GM19023 (cell line): ENCODE data around the gene POLR2E.

ENCODE experiments used
- ATAC-seq: cut with Tn5 transposase; IDR thresholded peaks from one replicate; pipeline ENCODE4 v1.9.1; 2021; ENCODE audit warnings: mild to moderate bottlenecking, moderate library complexity; ENCODE audit not compliant: unreplicated experiment

The POLR2E gene

GRCh38 chr19:1066748-1067340 is 28.3 kb downstream of the POLR2E start, which contains the start of gene ARHGAP45:
Gene ARHGAP45, plus strand, starts transcription at chr19:1067167. Its CDS starts 239 bp downstream, at chr19:1067406.
- ATAC-seq: no peak

- no peak for ATAC-seq
These were observed 28.9 kb downstream of the POLR2E start for GRCh38 chr19:1066251-1066747.

- ATAC-seq: no peak
These were observed 29.5 kb downstream of the POLR2E start for GRCh38 chr19:1065606-1066109.

DNA sequence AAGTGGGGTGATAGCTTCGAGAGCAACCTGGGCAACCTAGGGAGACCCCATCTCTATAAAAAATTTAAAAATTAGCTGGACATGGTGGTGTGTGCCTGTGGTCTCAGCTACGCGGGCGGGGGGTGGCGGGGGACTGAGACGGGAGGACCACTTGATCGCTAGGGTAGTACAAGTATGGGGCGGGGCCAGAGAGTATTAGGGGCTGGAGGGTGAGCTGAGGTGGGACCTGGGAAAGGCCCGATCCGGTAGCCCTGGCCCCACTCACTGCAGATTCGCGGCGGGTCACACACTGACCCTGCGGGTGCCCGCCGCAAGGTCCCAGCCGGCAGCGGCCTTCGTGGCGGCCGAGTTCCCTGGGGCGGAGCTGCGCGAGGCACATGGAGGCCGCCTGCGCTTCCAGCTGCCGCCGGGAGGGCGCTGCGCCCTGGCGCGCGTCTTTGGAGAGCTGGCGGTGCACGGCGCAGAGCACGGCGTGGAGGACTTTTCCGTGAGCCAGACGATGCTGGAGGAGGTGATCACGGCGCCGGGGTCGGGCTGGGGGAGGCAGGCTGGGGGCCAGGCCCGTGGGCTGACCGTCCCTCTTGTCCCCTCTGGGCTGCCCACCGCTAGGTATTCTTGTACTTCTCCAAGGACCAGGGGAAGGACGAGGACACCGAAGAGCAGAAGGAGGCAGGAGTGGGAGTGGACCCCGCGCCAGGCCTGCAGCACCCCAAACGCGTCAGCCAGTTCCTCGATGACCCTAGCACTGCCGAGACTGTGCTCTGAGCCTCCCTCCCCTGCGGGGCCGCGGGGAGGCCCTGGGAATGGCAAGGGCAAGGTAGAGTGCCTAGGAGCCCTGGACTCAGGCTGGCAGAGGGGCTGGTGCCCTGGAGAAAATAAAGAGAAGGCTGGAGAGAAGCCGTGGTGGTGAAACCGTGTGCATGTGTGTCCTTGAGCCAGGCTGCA is 30.2 kb downstream of the POLR2E start:
- no peak for ATAC-seq

GRCh38 chr19:1063909-1064660 is 31.1 kb downstream of the POLR2E start:
- ATAC-seq: no peak

GRCh38 chr19:1063030-1063908 is 31.9 kb downstream of the POLR2E start:
- no peak for ATAC-seq

- no peak for ATAC-seq
These were observed 32.7 kb downstream of the POLR2E start for GRCh38 chr19:1062387-1063029.

- no peak for ATAC-seq
These were observed 33.2 kb downstream of the POLR2E start for GRCh38 chr19:1061987-1062386.

DNA sequence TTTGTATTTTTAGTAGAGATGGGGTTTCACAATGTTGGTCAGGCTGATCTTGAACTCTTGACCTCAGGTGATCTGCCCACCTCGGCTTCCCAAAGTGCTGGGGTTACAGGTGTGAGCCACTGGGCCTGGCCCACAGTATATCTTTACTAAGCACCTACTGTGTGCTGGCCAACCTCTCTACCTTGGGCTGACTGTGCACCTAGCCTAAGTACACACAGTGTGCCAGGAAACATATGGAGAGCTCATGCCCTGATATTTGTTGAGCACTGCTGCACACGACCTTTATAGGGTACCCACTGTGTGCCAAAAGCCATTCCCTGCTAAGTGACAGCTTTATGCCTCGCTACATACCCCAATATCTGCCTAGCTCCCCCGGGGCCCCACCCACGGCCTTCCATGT is 34.5 kb downstream of the POLR2E start:
- no peak for ATAC-seq

GRCh38 chr19:1058112-1058511 is 37.1 kb downstream of the POLR2E start:
- ATAC-seq: no peak

- ATAC-seq: no peak
These were observed 37.9 kb downstream of the POLR2E start for GRCh38 chr19:1057176-1057855.

DNA sequence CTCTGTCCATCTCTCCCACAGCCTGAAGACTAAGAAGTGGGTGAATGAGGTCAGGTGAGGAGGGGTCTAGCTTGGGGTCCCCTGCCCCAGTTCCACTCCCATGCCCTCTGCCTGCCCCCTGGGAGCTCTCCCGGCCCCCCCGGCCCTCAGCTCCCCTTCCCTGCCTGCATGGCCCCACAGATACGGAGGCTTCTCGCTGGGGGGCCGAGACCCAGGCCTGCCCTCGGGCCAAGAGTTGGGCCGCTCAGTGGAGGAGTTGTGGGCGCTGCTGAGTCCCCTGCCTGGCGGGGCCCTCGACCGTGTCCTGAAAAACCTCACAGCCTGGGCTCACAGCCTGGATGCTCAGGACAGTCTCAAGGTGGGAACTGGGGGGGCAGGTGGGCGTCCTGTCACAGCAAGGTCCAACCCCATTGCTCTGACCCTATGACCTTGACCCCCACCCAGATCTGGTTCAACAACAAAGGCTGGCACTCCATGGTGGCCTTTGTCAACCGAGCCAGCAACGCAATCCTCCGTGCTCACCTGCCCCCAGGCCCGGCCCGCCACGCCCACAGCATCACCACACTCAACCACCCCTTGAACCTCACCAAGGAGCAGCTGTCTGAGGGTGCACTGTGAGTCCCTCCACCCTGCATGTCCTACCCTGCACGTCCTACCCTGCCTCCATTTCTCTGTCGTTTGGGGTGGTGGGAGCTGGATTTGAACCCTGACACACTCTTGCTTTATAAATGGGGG is 39.1 kb downstream of the POLR2E start:
- no peak for ATAC-seq

GRCh38 chr19:1055028-1055425 is 40.1 kb downstream of the POLR2E start:
- ATAC-seq: no peak

DNA sequence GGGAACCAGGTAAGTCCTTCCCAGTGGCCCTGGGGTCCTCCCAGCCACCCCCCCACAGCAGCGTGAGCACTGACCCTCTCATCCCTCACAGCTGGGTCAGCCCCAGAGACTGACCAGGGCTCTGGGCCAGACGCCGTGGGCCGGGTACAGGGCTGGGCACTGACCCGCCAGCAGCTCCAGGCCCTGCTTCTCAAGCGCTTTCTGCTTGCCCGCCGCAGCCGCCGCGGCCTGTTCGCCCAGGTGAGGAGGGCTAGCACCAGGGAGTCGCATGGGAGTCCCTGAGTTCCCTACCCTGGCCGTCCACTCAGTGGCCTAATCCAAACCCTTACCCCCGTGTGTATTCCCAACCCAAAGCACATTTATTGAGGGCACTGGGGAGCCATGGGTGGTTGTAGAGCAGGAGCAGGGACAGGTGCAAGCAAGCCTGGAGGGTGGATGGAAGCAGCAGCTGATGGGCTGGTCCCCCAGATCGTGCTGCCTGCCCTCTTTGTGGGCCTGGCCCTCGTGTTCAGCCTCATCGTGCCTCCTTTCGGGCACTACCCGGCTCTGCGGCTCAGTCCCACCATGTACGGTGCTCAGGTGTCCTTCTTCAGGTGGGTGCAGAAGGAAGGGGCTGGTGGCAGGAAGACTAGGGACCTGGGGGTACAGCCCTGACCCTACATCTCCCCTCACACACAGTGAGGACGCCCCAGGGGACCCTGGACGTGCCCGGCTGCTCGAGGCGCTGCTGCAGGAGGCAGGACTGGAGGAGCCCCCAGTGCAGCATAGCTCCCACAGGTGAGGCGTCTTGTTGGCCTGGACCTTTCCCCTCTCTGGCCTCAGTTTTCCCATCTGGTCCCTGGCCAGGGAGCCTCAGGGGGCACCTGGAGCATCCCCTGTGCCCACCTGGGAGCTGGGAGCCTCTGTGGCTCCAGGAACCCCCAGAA is 40.8 kb downstream of the POLR2E start:
- no peak for ATAC-seq

DNA sequence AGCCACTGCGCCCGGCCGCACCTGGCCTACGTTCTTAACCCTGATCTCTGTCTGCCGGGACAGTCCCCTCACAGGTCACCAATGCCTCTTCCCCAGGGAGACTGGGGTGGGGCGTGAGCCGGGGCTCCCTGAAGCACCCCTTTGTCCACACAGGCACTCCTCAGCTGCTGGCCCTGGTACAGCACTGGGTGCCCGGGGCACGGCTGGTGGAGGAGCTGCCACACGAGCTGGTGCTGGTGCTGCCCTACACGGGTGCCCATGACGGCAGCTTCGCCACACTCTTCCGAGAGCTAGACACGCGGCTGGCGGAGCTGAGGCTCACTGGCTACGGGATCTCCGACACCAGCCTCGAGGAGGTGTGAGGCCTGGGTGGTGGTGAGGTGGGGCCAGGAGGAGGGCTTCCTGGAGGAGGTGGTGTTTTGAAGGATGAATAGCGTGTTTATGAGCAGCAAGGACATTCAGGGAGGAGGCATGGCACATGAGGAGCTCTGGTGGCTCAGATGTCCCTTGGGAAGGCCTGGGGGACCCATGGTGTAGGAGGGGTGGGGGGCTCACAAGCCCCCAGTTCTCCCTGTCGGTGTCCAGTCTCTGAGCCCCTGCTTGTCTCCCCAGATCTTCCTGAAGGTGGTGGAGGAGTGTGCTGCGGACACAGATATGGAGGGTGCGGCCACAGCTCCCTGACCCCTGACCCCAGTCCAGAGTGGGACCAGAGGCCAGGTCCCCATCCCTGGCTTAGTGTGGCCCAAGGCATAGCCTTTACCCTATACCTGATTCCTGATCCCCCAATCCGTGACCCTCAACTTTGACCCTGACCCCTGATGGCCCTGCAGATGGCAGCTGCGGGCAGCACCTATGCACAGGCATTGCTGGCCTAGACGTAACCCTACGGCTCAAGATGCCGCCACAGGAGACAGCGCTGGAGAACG is 41.7 kb downstream of the POLR2E start:
- ATAC-seq: no peak

GRCh38 chr19:1052349-1052975 is 42.7 kb downstream of the POLR2E start:
- no peak for ATAC-seq
